Keratinocyte (primary cell): Measurements from ENCODE around the gene FBXW7. TPM values are rescaled to one million over a fixed set of nuclear protein-coding genes. Genes with fewer than 3 reads are reported as not detected.

Source experiments
- DNase-seq: peaks from one replicate; pipeline ENCODE4 v3.0.0-alpha.2; 2011; ENCODE audit warnings: low read depth, missing footprints, low spot score
- FAIRE-seq: peaks from 2 replicates; lab custom pipeline; 2011; peaks lifted over from hg19 to GRCh38; lab: Jason Lieb, UNC
- H2AFZ ChIP-seq: 2 replicates; pipeline ENCODE4 v1.6.0; 2012; ENCODE audit warnings: low read length, control low read depth, inconsistent platforms; ENCODE audit not compliant: control insufficient read depth
- H3K27ac ChIP-seq: 2 replicates; pipeline ENCODE4 v1.5.1; 2011; ENCODE audit warnings: low read length; ENCODE audit not compliant: control insufficient read depth, insufficient read depth
- H3K27me3 ChIP-seq: 3 replicates; pipeline ENCODE4 v1.6.0; 2011; ENCODE audit warnings: low read length; ENCODE audit not compliant: control insufficient read depth, insufficient read depth; ENCODE audit errors: extremely low read depth
- H3K36me3 ChIP-seq, 2 experiments: 2 replicates in 1 of 2; 3 replicates in 1 of 2; pipeline ENCODE4 v1.5.1; 2011; ENCODE audit warnings: low read length in 2 of 2, mild to moderate bottlenecking in 1 of 2; ENCODE audit not compliant: control insufficient read depth in 2 of 2, insufficient read depth in 2 of 2; ENCODE audit errors: extremely low read depth in 1 of 2
- H3K4me1 ChIP-seq: 3 replicates; pipeline ENCODE4 v1.5.1; 2011; ENCODE audit warnings: low read length; ENCODE audit not compliant: control insufficient read depth, insufficient read depth; ENCODE audit errors: extremely low read depth
- H3K4me2 ChIP-seq: 3 replicates; pipeline ENCODE4 v1.6.0; 2011; ENCODE audit warnings: low read depth, low read length; ENCODE audit not compliant: control insufficient read depth, insufficient read depth; ENCODE audit errors: extremely low read depth
- H3K4me3 ChIP-seq, 3 experiments: fragments of 200-600 bp in 1 of 3; sonication (generic) in 1 of 3; 2 replicates in 2 of 3; 3 replicates in 1 of 3; pipeline ENCODE4 v1.5.1; 2011 to 2016; ENCODE audit warnings: low read length in 3 of 3, mild to moderate bottlenecking in 3 of 3, control low read depth in 2 of 3, inconsistent platforms in 1 of 3, low read depth in 1 of 3, mixed read lengths in 1 of 3, mixed run types in 1 of 3, moderate library complexity in 1 of 3; ENCODE audit not compliant: control insufficient read depth in 2 of 3, insufficient read depth in 2 of 3; ENCODE audit errors: extremely low read depth in 1 of 3
- H3K79me2 ChIP-seq: 2 replicates; pipeline ENCODE4 v1.6.0; 2012; ENCODE audit warnings: low read length; ENCODE audit not compliant: control insufficient read depth, insufficient read depth
- H3K9ac ChIP-seq: 3 replicates; pipeline ENCODE4 v1.6.0; 2011; ENCODE audit warnings: low read length; ENCODE audit not compliant: control insufficient read depth, insufficient read depth; ENCODE audit errors: extremely low read depth
- H3K9me1 ChIP-seq: 3 replicates; pipeline ENCODE4 v1.6.0; 2011; ENCODE audit warnings: low read length; ENCODE audit not compliant: control insufficient read depth, insufficient read depth; ENCODE audit errors: extremely low read depth
- H3K9me3 ChIP-seq: 2 replicates; pipeline ENCODE4 v1.5.1; 2012; ENCODE audit warnings: low read depth, low read length; ENCODE audit not compliant: control insufficient read depth
- H4K20me1 ChIP-seq: 3 replicates; pipeline ENCODE4 v1.6.0; 2011; ENCODE audit warnings: low read length; ENCODE audit not compliant: control insufficient read depth, insufficient read depth; ENCODE audit errors: extremely low read depth
- EZH2 ChIP-seq: IDR thresholded peaks from one replicate; pipeline ENCODE4 v1.6.1; 2012; ENCODE audit warnings: inconsistent platforms, mild to moderate bottlenecking, low read length, moderate library complexity
- dilution Hi-C: fragments of 300-500 bp; cut with MboI; formaldehyde crosslinking; loops from one replicate; pipeline ENCODE4 v1.7.0; 2020; ENCODE audit warnings: low sequenced_read_pairs; ENCODE audit not compliant: extremely low pct_ligation_motif_present
- polyA plus RNA-seq, 5 experiments: library from polyadenylated mRNA; depleted of rRNA in 3 of 5; stranded (reverse) in 3 of 5; stranded (forward) in 1 of 5; unstranded in 1 of 5; fragments of >200 nt; gene quantifications; 1 replicate in 1 of 5; 2 replicates in 3 of 5; 3 replicates in 1 of 5; pipeline versions ENCODE4 v1.2.1 to v1.2.3, GENCODE V29; 2011 to 2012; ENCODE audit warnings: missing spikeins in 2 of 5, low read depth in 1 of 5, low replicate concordance in 1 of 5
- TF ChIP-seq, protein P1 (sequence below), 3 experiments: IDR thresholded peaks in 1 of 3; conservative IDR thresholded peaks in 1 of 3; optimal IDR thresholded peaks in 1 of 3; 2 replicates in 2 of 3; 3 replicates in 1 of 3; pipeline versions ENCODE3 to v1.5.1; 2011; ENCODE audit warnings: low read length in 3 of 3, mild to moderate bottlenecking in 3 of 3, moderate library complexity in 2 of 3, control low read depth in 1 of 3, inconsistent platforms in 1 of 3; ENCODE audit not compliant: insufficient read depth in 2 of 3; ENCODE audit errors: extremely low read depth in 1 of 3

Gene FBXW7
- polyA plus RNA-seq, 1 donor (not counting 4 experiments of a cell fraction or from before 2014, with no cell fraction given) = 39.6 TPM

GRCh38 chr4:152417673-152418072 lies 118.2 kb downstream of the FBXW7 start:
- no peak for TF ChIP-seq EZH2
- TF ChIP-seq, protein P1, sequence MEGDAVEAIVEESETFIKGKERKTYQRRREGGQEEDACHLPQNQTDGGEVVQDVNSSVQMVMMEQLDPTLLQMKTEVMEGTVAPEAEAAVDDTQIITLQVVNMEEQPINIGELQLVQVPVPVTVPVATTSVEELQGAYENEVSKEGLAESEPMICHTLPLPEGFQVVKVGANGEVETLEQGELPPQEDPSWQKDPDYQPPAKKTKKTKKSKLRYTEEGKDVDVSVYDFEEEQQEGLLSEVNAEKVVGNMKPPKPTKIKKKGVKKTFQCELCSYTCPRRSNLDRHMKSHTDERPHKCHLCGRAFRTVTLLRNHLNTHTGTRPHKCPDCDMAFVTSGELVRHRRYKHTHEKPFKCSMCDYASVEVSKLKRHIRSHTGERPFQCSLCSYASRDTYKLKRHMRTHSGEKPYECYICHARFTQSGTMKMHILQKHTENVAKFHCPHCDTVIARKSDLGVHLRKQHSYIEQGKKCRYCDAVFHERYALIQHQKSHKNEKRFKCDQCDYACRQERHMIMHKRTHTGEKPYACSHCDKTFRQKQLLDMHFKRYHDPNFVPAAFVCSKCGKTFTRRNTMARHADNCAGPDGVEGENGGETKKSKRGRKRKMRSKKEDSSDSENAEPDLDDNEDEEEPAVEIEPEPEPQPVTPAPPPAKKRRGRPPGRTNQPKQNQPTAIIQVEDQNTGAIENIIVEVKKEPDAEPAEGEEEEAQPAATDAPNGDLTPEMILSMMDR (optimal IDR thresholded peaks at IDR 0.05 in 1 of 3, IDR thresholded peaks at IDR 0.05 in 1 of 3, conservative IDR thresholded peaks at IDR 0.05 in 1 of 3; ENCODE audit: extremely low read depth in 1 of 3, insufficient read depth in 2 of 3, low read length in 3 of 3) = no peak
- H4K20me1 ChIP-seq = peaks cover 2% of the 10 kb centered on the region
- H3K9me3 ChIP-seq = no peaks in the 10 kb centered on the region
- peaks cover 2% of the 10 kb centered on the region for H3K4me1 ChIP-seq
- no peak overlapping the region for H3K27ac ChIP-seq
- no peaks in the 10 kb centered on the region for H3K9me1 ChIP-seq
- peaks cover 20% of the 10 kb centered on the region for H3K79me2 ChIP-seq
- H3K9ac ChIP-seq = no peak overlapping the region
- H3K4me3 ChIP-seq = no peak overlapping the region
- DNase-seq (no peak), FAIRE-seq (no peak)
- no peaks in the 10 kb centered on the region for H3K36me3 ChIP-seq
- dilution Hi-C loops = no loop called here
- no peak overlapping the region for H3K4me2 ChIP-seq
- H3K27me3 ChIP-seq = no peaks in the 10 kb centered on the region
- no peak overlapping the region for H2AFZ ChIP-seq

DNA sequence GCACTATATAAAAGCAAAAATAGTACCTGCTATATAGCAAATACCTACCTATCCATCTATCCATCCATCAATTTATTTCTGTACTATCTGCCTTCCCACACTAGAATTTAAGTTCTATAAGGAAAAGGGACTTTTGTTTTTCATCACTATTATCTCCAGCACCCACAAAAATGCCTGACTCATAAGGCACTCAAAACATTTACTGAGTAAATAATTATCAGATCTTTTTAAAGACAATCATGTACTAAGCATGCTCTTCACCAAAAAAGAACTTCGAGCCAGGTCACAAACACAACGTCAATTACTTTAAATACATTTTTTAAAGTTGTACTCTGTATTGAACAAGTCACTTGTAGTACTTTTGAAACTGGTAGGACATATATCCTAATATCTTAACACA lies 119.9 kb downstream of the FBXW7 start:
- Histone ChIP-seq H3K79me2 (peaks cover 20% of the 10 kb centered on the region), H3K4me1 (peaks cover 2% of the 10 kb centered on the region), H3K36me3 (no peaks in the 10 kb centered on the region), H3K4me3 (no peak overlapping the region), H3K9ac (no peak overlapping the region), H3K4me2 (no peak overlapping the region), H3K27me3 (no peaks in the 10 kb centered on the region), H3K9me3 (no peaks in the 10 kb centered on the region), H2AFZ (no peak overlapping the region), H4K20me1 (peaks cover 2% of the 10 kb centered on the region), H3K27ac (no peak overlapping the region), H3K9me1 (no peaks in the 10 kb centered on the region)
- dilution Hi-C loops = no loop called here
- FAIRE-seq = no peak
- TF ChIP-seq EZH2 = no peak
- TF ChIP-seq, protein P1 (optimal IDR thresholded peaks at IDR 0.05 in 1 of 3, IDR thresholded peaks at IDR 0.05 in 1 of 3, conservative IDR thresholded peaks at IDR 0.05 in 1 of 3; ENCODE audit: extremely low read depth in 1 of 3, insufficient read depth in 2 of 3, low read length in 3 of 3) = no peak
- no peak for DNase-seq
